Suppressor macrophage (primary cell): ENCODE measurements around the gene LDLRAD4.

ENCODE experiments used
- DNase-seq, 4 experiments: peaks; one replicate each; pipeline ENCODE4 v3.0.0-alpha.2; 2020 to 2022

The LDLRAD4 gene

GRCh38 chr18:13389491-13390131 lies 171.1 kb downstream of the LDLRAD4 start:
- DNase-seq = no peak

- no peak for DNase-seq
These were observed 171.6 kb downstream of the LDLRAD4 start for GRCh38 chr18:13390196-13390595.

- DNase-seq = no peak
These were observed 172.2 kb downstream of the LDLRAD4 start for GRCh38 chr18:13390711-13391110.

- no peak for DNase-seq
These were observed 173.6 kb downstream of the LDLRAD4 start for GRCh38 chr18:13392029-13392750.

- no peak for DNase-seq
These were observed 174.3 kb downstream of the LDLRAD4 start for GRCh38 chr18:13392899-13393298.

- no peak for DNase-seq
These were observed 174.8 kb downstream of the LDLRAD4 start for GRCh38 chr18:13393338-13393737.

- peak in 2 of 4 experiments; percentile 35 to 37 for DNase-seq
These were observed 176.2 kb downstream of the LDLRAD4 start for GRCh38 chr18:13394801-13395200.

- DNase-seq = no peak
These were observed 177.0 kb downstream of the LDLRAD4 start for GRCh38 chr18:13395577-13395976.

- DNase-seq = no peak
These were observed 179.1 kb downstream of the LDLRAD4 start for GRCh38 chr18:13397504-13398163.

GRCh38 chr18:13398631-13399030 lies 180.1 kb downstream of the LDLRAD4 start:
- DNase-seq = no peak

- DNase-seq = no peak
These were observed 181.0 kb downstream of the LDLRAD4 start for GRCh38 chr18:13399511-13399910.

- DNase-seq = no peak
These were observed 182.2 kb downstream of the LDLRAD4 start for GRCh38 chr18:13400636-13401315.

GRCh38 chr18:13401404-13401803 lies 182.8 kb downstream of the LDLRAD4 start:
- no peak for DNase-seq

GRCh38 chr18:13401826-13402225 lies 183.3 kb downstream of the LDLRAD4 start:
- no peak for DNase-seq

- no peak for DNase-seq
These were observed 185.4 kb downstream of the LDLRAD4 start for GRCh38 chr18:13403786-13404549.

- DNase-seq = no peak
These were observed 186.9 kb downstream of the LDLRAD4 start for GRCh38 chr18:13405305-13406038.

- DNase-seq = no peak
These were observed 187.6 kb downstream of the LDLRAD4 start for GRCh38 chr18:13406049-13406615.

GRCh38 chr18:13406736-13407135 lies 188.2 kb downstream of the LDLRAD4 start:
- no peak for DNase-seq

- no peak for DNase-seq
These were observed 188.9 kb downstream of the LDLRAD4 start for GRCh38 chr18:13407484-13407883.

GRCh38 chr18:13409026-13409425 lies 190.5 kb downstream of the LDLRAD4 start:
- DNase-seq = peak; percentile 35 to 77 (median 60)

GRCh38 chr18:13409997-13410396 lies 191.4 kb downstream of the LDLRAD4 start:
- DNase-seq = no peak
